GM10266 (cell line): ENCODE results near the gene C12orf75.

Experiments used
- DNase-seq: peaks from one replicate; pipeline ENCODE4 v3.0.0; 2012; ENCODE audit errors: extremely low spot score
- CTCF ChIP-seq: IDR thresholded peaks from 2 replicates; pipeline ENCODE4 v1.5.1; 2012; ENCODE audit warnings: mild to moderate bottlenecking, low read depth; ENCODE audit not compliant: control insufficient read depth, insufficient read depth; ENCODE audit errors: missing control alignments

C12orf75 gene

GRCh38 chr12:105289114-105289904 is 41.2 kb upstream of the C12orf75 start:
- DNase-seq: no peak
- no peak for TF ChIP-seq CTCF

GRCh38 chr12:105291531-105291930 is 39.0 kb upstream of the C12orf75 start:
- DNase-seq: no peak
- TF ChIP-seq CTCF: no peak

GRCh38 chr12:105292705-105293104 is 37.8 kb upstream of the C12orf75 start:
- TF ChIP-seq CTCF: no peak
- no peak for DNase-seq

GRCh38 chr12:105293187-105293586 is 37.3 kb upstream of the C12orf75 start:
- no peak for DNase-seq
- TF ChIP-seq CTCF: no peak

GRCh38 chr12:105294161-105294560 is 36.3 kb upstream of the C12orf75 start:
- no peak for TF ChIP-seq CTCF
- no peak for DNase-seq

GRCh38 chr12:105294886-105295479 is 35.5 kb upstream of the C12orf75 start:
- no peak for DNase-seq
- no peak for TF ChIP-seq CTCF

- no peak for DNase-seq
- no peak for TF ChIP-seq CTCF
Measured at GRCh38 chr12:105296116-105297089, 34.1 kb upstream of the C12orf75 start.
